ENCODE results near the gene R3HCC1L.

Gene R3HCC1L

GRCh38 chr10:98292971-98293370, 158.5 kb downstream of the R3HCC1L start:
- DNase-seq = no peak

GRCh38 chr10:98293550-98294269, 159.3 kb downstream of the R3HCC1L start:
- no peak for DNase-seq

DNA sequence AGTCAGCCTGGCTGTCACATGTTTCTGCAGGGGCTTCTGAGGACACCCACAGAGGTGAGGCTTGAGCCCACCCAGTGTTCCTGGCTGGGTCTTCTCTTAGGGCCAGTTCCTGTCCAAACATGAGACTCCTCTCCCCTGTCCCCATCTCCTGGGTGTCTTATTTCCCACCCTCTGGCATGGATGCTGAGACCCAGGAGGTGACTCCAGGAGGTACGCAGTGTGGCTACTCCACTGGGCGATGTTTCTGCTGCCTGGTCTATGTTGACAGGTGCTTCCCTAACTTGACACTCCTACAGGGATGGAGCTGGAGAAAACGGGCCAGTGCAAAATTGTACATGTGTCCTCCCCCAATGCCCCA, 159.8 kb downstream of the R3HCC1L start:
- DNase-seq = no peak

All from CD4-positive, alpha-beta T cell treated with Interleukin-17A for 1 hour (primary cell).